HL-60 (cell line): ENCODE measurements around the gene NR4A3.

Experiments
- DNase-seq, 2 experiments: peaks; one replicate each; pipeline ENCODE4 v3.0.0-alpha.2; 2010 to 2020; ENCODE audit warnings: low read depth in 1 of 2, low spot score in 1 of 2
- H3K27ac ChIP-seq: fragments of 250-450 bp; sonication (Bioruptor Pico); replicated peaks from 2 replicates; pipeline ENCODE4 v1.5.1; 2020; ENCODE audit warnings: mild to moderate bottlenecking, moderate library complexity
- H3K27me3 ChIP-seq: fragments of 250-450 bp; sonication (Bioruptor Pico); 2 replicates; pipeline ENCODE4 v1.5.1; 2021; ENCODE audit warnings: mild to moderate bottlenecking, moderate library complexity; ENCODE audit not compliant: insufficient read depth, poor library complexity, severe bottlenecking
- H3K4me3 ChIP-seq: replicated peaks from 2 replicates; pipeline ENCODE4 v1.5.1; 2011; ENCODE audit warnings: mild to moderate bottlenecking, control low read depth, low read length; ENCODE audit not compliant: insufficient read depth
- CTCF ChIP-seq: IDR thresholded peaks from one replicate; pipeline ENCODE4 v1.5.1; 2011; ENCODE audit warnings: low read length, control low read depth, inconsistent platforms; ENCODE audit not compliant: insufficient read depth
- GABPA ChIP-seq: IDR thresholded peaks from 2 replicates; pipeline ENCODE4 v1.6.1; 2012; ENCODE audit warnings: low read depth
- POLR2AphosphoS5 ChIP-seq: IDR thresholded peaks from 2 replicates; pipeline ENCODE4 v1.6.1; 2012; ENCODE audit warnings: low read depth
- REST ChIP-seq: IDR thresholded peaks from 2 replicates; pipeline ENCODE4 v1.6.1; 2012; ENCODE audit warnings: low read depth; ENCODE audit not compliant: insufficient replicate concordance
- SPI1 ChIP-seq: IDR thresholded peaks from 2 replicates; pipeline ENCODE4 v1.6.1; 2012; ENCODE audit warnings: low read depth, mild to moderate bottlenecking, borderline replicate concordance

NR4A3 gene

GRCh38 chr9:99811172-99811571 is 10.5 kb upstream of the NR4A3 start:
- Histone ChIP-seq H3K27me3 (no peaks in the 10 kb centered on the region), H3K27ac (no peak overlapping the region), H3K4me3 (no peak overlapping the region)
- no peak for TF ChIP-seq REST
- TF ChIP-seq CTCF = no peak
- TF ChIP-seq SPI1 = no peak
- no peak for TF ChIP-seq GABPA
- no peak for TF ChIP-seq POLR2AphosphoS5
- no peak for DNase-seq

GRCh38 chr9:99811598-99812383 is 9.9 kb upstream of the NR4A3 start:
- DNase-seq = no peak
- Histone ChIP-seq H3K4me3 (no peak overlapping the region), H3K27ac (no peak overlapping the region), H3K27me3 (no peaks in the 10 kb centered on the region)
- TF ChIP-seq GABPA (no peak), POLR2AphosphoS5 (no peak), CTCF (no peak)

GRCh38 chr9:99813739-99814138 is 7.9 kb upstream of the NR4A3 start:
- no peak for TF ChIP-seq SPI1
- TF ChIP-seq POLR2AphosphoS5 = no peak
- TF ChIP-seq REST = no peak
- TF ChIP-seq CTCF = no peak
- TF ChIP-seq GABPA = no peak
- H3K4me3 ChIP-seq = no peak overlapping the region
- no peak for DNase-seq

GRCh38 chr9:99814359-99814758 is 7.3 kb upstream of the NR4A3 start:
- Histone ChIP-seq H3K27me3 (no peaks in the 10 kb centered on the region), H3K27ac (no peak overlapping the region), H3K4me3 (no peak overlapping the region)
- TF ChIP-seq GABPA (no peak), CTCF (no peak), POLR2AphosphoS5 (no peak), SPI1 (no peak), REST (no peak)
- no peak for DNase-seq

More at GRCh38 chr9:99813739-99814138, 7.9 kb upstream of the NR4A3 start:
- no peaks in the 10 kb centered on the region for H3K27me3 ChIP-seq
- H3K27ac ChIP-seq = no peak overlapping the region
